IPS-NIHi11 (cell line): ENCODE results near the gene ATP5PO.
A peak's percentile ranks its signal among the peaks of the same experiment; 100 is the strongest.
"Not testable (repeated sequence)": the region's sequence is repeated elsewhere in the genome, so short reads cannot be mapped to it uniquely, and the experiment has no call there.

Experiments
- DNase-seq: peaks from one replicate; pipeline ENCODE4 v3.0.0; 2012; ENCODE audit warnings: mixed read lengths, low spot score

Gene ATP5PO

GRCh38 chr21:33940881-33941245 is 25.3 kb upstream of the ATP5PO start:
- no peak for DNase-seq

GRCh38 chr21:33940164-33940880 is 24.7 kb upstream of the ATP5PO start:
- no peak for DNase-seq

DNA sequence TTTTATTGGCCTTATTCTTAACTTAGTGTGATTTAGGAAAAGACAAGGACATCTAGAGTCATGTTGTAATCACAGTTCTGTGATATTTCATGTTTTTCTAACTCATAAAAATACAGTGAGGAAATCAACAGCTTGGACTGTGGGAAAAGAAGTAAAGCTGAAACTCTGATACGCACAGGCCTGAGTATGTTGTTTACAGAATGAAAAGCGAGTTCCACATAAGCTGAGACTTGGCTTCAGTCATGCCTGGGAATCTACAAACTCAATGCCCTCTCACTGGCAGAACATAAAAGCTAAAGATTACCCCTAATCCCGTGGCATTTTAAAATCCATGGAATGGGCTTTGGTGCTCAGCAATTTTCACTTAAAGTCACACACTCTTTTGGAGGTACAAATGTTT is 23.6 kb upstream of the ATP5PO start:
- no peak for DNase-seq

- DNase-seq, result no peak
Observed at GRCh38 chr21:33938381-33938780, 22.8 kb upstream of the ATP5PO start.

DNA sequence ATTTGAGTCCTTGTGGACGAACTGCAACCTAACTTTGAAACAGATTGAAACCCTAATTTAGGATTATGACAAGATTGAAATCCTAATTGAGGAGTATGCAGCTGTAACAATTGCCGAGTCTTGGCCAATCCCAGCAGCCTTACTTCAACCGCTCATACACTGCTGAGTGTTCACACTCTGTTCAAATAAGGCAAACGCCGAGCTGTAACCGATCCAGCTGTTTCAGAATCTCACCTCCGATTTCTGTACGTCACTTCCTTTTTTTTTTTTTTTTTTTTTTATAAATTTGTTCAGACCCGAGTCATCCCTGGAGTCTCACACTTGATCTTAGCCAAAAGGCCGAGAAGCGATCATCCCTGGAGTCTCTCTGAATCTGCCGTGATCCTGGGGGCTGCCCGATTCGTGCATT is 22.3 kb upstream of the ATP5PO start:
- no peak for DNase-seq

- no peak for DNase-seq
Observed at GRCh38 chr21:33937146-33937545, 21.5 kb upstream of the ATP5PO start.

DNA sequence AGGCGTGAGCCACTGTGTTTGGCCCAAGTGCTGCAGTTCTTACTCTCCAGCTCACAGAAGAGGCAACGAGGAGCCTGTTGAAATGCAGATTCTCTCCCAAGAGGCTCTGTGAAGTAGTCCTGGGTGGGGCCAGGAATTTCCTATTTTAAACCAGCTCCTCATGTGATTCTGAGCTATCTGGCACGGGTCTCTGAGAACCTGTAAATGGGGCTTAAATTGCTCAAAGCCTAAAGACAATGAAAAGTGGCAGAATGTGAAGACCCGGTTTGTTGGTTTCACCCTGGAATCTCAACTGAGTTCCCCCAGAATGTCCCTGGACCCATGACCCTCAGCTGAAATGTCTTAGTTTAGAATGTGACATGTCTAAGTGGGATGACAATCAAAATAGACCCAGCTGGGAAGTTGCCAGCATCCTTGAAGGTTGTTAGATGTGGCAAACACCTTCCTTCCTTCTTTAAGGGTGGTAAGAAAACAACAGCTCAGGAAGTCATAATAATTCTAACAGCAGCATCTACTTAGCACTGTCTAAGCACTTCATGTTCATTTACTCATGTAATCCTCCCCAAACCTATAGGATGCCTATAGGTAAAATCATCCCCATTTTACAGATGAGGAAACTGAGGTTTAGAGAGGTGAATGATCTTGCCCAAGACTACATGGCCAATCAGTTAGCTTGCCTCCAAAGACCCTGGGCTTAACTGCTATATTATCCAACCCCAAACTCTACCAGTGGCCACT is 20.9 kb upstream of the ATP5PO start:
- no peak for DNase-seq

DNA sequence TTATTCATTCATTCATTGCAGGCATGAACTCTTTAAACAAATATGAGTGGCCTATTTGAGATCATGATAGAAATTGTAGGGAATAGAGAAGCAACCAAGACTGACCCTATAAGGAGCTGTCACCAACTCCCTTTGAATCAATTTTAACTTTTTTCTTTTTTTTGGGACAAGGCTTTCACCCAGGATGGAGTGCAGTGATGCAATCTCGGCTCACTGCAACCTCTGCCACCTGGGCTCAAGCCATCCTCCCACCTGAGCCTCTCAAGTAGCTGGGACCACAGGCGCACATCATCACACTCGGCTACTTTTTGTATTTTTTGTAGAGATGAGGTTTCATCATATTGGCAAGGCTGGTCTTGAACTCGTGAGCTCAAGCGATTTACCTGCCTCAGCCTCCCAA is 17.1 kb upstream of the ATP5PO start:
- DNase-seq, result no peak

GRCh38 chr21:33931799-33932390 is 16.3 kb upstream of the ATP5PO start:
- DNase-seq, result no peak

DNA sequence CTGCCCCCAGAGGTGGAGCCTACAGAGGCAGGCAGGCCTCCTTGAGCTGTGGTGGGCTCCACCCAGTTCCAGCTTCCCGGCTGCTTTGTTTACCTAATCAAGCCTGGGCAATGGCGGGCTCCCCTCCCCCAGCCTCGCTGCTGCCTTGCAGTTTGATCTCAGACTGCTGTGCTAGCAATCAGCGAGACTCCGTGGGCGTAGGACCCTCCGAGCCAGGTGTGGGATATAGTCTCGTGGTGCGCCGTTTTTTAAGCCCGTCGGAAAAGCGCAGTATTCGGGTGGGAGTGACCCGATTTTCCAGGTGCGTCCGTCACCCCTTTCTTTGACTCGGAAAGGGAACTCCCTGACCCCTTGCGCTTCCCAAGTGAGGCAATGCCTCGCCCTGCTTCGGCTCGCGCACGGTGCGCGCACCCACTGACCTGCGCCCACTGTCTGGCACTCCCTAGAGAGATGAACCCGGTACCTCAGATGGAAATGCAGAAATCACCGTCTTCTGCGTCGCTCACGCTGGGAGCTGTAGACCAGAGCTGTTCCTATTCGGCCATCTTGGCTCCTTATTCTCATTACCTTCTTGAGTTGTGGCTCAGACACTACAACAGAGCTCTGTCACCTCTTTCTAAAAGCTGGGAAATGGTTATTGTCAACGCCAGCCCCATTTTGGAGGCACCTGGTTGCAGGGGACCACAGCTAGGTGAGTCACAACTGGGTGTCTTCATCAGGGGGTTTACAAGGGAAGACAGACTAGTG is 15.6 kb upstream of the ATP5PO start:
- DNase-seq, result not testable (repeated sequence)

DNA sequence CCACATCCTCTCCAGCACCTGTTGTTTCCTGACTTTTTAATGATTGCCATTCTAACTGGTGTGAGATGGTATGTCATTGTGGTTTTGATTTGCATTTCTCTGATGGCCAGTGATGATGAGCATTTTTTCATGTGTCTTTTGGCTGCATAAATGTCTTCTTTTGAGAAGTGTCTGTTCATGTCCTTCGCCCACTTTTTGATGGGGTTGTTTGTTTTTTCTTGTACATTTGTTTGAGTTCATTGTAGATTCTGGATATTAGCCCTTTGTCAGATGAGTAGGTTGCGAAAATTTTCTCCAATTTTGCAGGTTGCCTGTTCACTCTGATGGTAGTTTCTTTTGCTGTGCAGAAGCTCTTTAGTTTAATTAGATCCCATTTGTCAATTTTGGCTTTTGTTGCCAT is 10.6 kb upstream of the ATP5PO start:
- DNase-seq, result not testable (repeated sequence)

DNA sequence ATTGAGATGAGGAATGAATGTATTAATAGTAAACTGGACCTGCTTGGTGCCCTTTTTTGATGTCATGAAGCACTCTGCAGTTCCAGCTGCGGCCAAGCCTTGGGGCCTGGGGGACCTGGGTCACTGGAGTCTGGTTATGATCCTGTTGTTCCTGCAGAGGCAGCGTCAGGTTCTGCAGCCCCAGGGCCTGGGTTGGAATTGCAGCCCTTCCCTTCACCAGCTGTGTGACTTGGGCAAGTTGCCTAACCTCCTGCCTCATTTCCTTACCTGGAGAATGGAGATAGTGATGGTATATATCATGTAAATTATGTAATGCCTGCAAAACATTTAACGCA is 9.1 kb upstream of the ATP5PO start:
- no peak for DNase-seq

- DNase-seq, result peak; percentile 89
Observed at GRCh38 chr21:33924079-33924765, 8.6 kb upstream of the ATP5PO start.

- no peak for DNase-seq
Observed at GRCh38 chr21:33917421-33917820, 1.8 kb upstream of the ATP5PO start.

GRCh38 chr21:33916200-33916567 is 580 bp upstream of the ATP5PO start:
- DNase-seq, result no peak

DNA sequence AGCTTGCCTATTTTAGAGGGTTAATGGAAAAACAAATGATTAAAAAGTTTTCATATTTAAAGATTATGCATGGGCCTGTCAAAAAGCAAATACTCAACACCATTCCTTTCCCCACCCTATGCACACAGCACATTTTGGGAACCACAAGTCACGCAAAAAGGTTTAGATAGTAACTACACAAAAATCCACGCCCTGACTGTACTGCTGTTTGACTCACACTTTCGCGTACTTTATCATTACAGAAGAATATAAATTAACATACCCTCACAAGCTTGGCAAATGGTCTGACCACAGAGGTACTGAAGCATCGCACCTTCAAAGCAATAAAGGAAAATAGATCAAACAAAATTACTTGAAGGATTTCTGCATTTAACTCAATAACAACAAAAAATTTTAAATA is 1.4 kb downstream of the ATP5PO start:
- no peak for DNase-seq

DNA sequence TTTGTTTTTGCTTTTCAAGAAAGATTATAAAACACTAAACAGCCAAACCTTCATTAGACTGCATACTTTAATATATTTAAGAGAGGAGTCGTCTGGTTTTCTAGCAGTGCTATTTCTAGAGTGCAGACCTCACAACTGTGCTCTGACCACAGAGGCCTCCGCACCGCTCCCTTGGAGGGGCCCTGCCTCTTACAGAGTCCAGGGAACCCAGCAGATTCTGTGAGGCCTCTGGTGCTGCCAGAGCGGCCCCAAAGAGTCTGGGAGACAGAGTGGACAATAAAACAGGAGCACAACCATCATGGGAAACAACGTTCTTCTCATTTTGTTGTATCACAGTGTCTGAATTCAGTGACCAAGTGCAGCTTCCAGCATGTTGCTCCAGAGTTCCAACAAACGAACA is 5.8 kb downstream of the ATP5PO start:
- DNase-seq, result no peak

DNA sequence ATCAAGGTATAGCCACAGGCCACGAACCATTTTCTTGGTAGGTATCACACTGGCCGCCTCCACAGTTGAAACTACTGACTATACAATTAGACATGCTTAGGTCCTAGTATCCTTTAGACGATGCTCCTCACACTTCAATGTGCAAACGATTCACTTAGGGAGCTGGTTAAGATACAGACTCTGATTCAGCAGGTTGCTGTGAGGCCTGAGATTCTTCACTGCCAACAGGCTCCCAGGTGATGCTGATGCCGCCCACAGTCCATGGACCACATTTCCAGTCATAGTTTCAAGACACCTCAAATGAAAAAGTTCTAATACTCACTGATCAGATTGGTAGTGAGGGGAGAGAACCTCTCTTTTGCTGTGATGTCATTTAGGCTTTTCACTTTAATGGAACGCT is 6.8 kb downstream of the ATP5PO start:
- DNase-seq, result no peak

GRCh38 chr21:33904041-33904440 is 11.6 kb downstream of the ATP5PO start:
- no peak for DNase-seq

DNA sequence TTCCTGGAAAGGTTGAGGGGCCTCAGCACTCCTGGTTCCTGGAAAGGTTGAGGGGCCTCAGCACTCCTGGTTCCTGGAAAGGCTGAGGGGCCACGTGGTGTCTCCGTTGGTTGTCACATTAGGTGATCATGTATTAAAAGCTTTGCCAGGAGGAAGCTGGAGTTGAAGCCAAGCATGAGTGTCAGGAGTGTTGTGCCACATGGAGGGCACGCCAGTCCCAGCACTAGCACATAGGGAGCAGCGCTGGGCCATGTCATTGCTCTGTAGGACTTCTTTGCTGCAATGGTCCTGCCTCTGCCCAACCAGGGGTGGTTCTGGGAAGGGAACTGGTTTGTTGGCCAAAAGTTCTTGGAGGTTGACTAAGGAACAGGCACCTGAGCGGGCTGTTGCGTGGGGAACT is 13.3 kb downstream of the ATP5PO start:
- DNase-seq, result no peak

- peak; percentile 68 for DNase-seq
Observed at GRCh38 chr21:33901412-33902288, 14.0 kb downstream of the ATP5PO start.
